ENCODE results near the gene COL25A1.
"Not testable (repeated sequence)": the region's sequence is repeated elsewhere in the genome, so short reads cannot be mapped to it uniquely, and the experiment has no call there.

The COL25A1 gene

DNA sequence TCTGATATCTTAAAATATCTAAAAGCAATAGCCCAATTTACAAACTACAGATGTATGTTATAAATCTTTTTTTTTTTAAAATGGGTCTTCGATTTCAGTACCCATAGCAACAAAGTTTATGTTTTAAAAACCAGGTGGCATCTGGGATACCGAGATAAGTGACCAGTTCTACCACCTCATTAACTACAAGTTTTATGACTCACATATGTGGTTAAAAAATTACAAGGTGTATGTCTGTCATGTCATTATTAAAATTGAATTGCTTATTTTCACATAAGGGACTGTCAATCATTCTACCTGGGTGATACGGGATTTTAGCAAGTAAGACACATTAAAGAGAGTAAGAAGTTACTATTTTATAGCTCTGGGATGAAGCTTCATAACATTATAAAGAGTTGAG lies 347.6 kb downstream of the COL25A1 start:
- DNase-seq (ENCODE audit: low read depth in 2 of 2), result no peak

DNA sequence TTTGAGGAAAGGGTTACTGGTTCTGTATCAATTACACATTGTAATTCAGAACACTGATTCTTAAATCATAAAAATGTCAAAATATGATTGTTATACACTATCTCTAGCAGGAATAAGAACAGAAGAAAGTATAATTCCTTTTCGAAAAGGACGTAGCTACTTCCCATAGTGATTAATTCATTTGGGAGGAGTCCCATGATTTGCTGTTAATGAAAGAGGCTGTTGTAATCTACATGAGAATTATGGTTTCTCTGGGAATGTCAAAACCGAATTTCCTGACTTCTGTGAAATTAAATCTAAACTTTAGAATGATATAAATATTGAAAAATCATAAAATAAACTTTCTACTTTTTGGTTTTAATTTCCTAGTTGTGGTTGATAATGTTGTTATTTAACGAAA lies 348.5 kb downstream of the COL25A1 start:
- DNase-seq (ENCODE audit: low read depth in 2 of 2), result no peak

DNA sequence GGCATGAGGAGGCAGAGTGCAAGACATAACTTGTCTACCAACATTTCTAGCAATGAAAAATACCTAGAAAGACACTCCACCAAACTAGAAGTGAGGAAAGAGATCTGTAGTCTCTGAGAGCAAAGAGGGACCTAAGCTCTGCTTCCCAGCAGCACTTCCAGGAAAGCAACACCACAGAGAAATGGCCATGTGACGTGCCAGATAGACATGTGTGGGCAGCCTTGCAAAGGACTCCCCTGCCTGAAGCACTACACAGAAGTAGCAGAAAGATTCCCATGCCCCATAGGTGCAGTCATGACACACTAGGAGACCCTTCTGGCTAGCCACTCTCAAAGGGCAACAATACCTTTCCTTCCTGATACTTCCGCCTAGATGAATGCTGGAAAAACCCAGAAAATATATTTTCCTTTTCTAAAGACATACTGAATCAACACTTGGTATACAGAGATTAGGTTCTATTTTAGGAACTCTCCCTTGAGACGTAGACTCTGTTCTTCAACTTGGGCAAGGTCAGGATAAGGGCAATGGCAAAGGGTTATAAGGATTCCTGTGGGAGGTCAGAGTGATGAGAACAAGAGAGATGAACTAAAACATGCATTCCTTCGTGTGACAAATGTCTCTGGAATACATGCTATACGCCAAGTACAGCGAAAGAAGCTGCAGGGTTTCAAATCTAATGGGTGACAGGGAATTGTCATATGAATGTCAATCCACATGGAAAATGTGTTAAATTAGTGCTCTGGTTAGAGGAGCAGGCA lies 352.1 kb downstream of the COL25A1 start:
- no peak for DNase-seq (ENCODE audit: low read depth in 2 of 2)

DNA sequence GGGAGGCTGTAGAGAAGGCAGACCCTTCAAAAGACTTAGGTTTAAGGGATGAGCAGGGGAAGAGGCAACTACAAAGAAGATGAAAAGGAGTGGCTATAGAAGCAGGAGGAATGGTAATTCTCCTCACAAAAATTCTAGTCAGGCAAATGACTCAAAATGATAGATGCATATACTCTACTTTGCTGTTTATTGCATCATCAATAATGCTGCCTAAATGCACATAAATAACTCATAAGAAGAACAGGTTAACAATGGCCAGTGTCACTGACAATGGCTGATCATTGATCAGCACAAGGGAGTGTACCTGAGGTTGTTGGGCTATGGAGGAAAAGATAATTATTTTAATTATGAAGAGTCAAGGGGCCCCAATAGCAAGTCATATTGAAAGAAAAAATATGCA lies 354.9 kb downstream of the COL25A1 start:
- DNase-seq (ENCODE audit: low read depth in 2 of 2), result no peak

DNA sequence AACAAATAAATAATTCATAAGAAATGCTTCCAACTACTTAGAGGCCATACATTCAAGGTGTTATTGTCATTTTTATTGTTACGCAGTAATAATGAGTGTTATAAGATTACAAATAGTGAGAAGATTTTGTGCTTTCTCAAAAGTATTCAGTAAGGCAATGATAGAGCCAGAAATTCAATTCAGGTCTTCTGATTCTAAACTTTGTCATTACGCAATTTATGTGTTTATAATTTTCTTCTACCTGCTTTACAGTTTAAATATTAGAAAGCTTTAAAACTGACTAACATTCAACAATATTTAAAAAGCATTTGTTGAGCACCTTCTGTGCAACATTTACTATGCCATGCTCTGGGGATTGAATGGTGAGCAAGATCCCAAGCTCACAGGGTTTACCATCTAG lies 356.2 kb downstream of the COL25A1 start:
- no peak for DNase-seq (ENCODE audit: low read depth in 2 of 2)

DNA sequence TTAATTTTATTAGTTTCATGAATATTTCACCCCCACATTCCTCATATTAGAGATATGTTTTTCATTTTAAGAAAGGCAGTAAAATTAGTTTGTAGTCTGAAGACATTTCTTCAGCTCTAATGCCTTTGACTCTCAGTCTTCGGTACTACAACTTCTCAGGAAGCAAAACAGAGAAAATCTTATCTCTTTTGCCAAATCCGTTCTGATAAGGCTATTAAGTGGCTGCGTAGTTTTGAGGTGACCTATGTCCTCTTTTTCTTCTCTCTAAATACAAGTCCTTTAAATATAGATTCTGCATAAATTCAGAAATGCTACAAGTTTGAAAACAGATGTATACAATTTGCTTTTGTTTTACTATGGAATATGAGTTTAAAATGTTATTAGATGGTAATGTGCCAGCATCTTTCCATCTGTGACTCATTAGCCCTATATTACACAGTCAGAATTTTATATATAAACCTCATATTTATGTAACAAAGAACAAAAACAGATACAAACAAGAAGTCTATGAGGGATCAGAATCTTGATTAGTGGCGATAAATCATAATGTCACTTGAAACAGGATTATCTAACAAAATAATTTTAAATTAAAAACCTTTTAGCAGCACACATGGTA lies 358.4 kb downstream of the COL25A1 start:
- DNase-seq (ENCODE audit: low read depth in 2 of 2), result no peak

DNA sequence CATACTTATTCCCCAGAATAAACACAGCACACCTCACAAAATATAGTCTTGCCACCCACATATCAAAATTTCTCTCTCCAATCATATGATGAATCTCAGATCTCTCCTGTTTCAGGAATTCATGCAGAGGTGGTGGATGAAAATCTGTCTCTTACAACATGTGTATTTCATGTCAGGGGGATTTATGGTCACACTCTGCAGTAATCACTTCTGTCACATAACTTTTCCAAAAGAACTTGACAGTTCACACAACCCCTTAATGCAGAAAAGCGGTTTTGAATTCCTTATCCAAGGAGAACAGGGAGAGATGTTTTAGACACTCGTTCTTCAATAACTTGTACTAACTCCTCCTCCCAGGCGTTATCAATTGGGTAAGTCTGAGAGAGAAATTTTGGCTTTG lies 359.1 kb downstream of the COL25A1 start:
- no peak for DNase-seq (ENCODE audit: low read depth in 2 of 2)

DNA sequence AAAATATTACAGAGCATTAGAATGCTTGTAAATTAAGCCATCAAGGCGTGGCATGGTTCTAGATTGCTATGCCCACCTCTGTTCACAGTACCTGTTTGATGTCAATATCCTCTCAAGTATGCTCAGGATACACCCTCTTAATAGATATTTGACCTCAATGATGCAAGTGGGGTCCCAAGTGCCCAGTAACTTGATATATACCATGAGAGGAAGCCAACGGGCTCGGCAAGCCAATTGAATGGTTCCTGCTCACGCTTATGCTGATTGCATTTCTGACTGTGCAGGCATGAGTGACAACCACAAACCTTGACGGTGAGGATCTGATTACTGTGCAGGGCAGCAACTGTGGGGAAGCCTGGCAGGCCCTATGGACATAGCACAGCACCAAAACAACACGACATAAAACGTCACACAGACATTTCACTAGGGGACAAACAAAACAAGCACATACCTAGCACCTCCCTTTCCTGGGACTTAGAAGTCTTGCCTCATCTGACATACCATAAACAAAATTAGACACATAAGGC lies 360.5 kb downstream of the COL25A1 start:
- DNase-seq (ENCODE audit: low read depth in 2 of 2), result no peak

DNA sequence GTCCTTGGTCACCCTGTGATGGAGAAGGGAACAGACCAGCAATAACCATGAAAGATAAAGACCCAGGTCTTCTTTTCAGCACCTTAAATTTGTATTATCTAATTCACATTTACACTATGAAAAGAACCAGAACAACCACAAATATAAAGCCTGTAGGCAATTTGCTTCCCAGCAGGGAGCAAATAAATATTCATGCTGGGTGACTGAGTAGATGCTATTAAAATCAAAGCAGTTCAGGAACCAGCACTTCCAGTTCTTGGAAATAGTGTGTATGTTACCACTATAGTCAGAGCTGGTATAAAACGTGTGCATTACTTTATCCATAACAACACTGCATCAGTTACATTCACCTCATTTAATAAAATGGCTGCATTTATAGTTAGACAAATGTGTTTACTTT lies 361.8 kb downstream of the COL25A1 start:
- no peak for DNase-seq (ENCODE audit: low read depth in 2 of 2)

DNA sequence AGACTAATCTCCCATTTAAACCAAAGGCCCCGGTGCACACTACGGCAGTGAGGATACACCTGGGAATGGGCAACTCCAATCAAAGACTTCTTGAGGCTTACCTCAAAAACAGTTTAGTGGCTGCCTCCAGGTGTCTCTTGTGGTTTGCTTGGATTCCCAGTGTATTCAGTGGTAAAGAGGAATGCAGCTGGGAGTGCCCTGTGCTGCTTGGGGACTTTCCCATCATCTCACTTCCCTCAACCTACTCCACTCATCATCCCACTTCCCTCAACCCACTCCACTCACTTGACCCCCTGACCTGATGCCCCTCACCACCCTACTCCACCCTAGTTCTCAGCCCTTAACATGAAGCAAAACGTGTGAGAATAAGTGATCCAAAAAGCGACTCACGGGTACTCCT lies 362.3 kb downstream of the COL25A1 start:
- no peak for DNase-seq (ENCODE audit: low read depth in 2 of 2)

DNA sequence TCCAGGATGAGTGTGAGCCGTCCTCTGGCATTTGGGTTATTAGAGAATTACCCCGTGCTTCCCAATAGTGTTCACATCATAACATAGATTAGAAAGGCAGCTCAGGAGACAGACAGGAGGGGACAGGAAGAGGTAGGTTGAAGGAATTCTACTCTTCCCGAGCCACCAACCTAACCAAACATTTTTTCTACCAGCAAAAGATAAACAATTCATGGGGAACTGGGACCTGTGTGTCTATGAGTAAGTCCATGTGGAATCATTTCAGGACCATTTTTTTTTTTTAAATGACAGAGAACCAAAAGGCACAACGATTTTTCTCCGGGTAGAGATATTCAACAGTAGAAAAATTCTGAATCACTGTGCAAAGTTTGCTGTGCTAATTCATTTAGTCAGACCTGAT lies 365.4 kb downstream of the COL25A1 start:
- DNase-seq (ENCODE audit: low read depth in 2 of 2), result no peak

DNA sequence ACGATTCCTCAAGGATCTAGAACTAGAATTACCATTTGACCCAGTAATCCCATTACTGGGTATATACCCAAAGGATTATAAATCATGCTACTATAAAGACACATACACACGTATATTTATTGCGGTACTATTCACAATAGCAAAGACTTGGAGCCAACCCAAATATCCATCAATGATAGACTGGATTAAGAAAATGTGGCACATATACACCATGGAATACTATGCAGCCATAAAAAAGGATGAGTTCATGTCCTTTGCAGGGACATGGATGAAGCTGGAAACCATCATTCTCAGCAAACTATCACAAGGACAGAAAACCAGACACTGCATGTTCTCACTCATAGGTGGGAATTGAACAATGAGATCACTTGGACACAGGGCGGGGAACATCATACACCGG lies 368.5 kb downstream of the COL25A1 start:
- DNase-seq (ENCODE audit: low read depth in 2 of 2), result not testable (repeated sequence)

DNA sequence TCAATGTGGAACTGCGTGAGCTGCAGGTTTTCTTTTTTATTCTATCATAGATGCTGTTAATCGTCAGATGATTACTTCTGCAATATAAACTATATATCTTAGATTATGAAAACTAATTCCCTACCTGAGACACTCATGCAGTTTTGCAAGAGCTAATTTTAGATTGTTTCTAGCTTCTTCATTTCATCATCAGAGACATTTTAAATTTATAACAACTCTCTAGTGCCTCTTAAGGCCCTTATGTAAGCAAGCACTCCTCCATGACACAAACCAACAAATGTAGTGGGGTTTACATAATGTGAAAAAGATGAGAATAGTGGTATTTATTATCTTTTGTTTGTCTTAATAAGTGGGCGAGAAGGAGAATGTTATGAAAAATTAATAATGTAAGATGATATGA lies 369.4 kb downstream of the COL25A1 start:
- DNase-seq (ENCODE audit: low read depth in 2 of 2), result no peak

DNA sequence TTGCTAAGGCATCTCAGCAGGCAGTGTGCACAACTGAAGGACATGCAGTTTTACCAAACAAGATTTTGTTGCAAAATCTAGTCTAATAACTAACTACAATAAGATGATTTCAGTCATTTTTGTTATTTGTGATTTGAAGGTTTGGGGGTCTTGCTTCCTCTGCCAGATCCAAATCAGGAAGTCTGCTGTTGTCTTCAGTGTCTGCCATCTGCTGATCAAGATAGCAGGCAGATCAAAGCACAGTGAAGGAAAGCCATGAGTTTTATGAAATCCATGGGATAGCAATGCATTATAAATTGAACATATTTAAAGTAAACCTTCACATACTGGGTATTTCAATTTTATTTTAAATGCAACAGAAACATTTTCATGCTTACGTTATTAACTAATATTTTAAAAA lies 370.5 kb downstream of the COL25A1 start:
- DNase-seq (ENCODE audit: low read depth in 2 of 2), result no peak

DNA sequence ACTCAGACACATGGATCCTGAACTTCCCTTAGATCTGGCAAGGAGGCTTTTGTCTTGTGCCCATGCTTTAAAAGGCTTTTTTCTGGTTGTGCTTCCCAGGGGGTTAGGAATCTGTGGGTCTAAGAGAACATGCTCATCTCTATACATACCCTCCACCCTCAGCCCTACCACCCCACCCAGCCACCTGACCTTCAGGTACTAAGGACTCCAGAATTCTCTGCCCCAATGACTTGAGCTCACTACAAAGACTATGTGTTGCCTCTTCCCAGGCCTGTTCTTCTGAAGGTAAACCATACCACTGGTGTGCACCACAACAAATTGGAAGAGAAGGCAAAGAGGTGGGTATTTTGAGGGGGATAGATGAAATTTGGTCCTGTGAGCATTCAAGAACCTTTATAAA lies 372.3 kb downstream of the COL25A1 start:
- DNase-seq (ENCODE audit: low read depth in 2 of 2), result no peak

DNA sequence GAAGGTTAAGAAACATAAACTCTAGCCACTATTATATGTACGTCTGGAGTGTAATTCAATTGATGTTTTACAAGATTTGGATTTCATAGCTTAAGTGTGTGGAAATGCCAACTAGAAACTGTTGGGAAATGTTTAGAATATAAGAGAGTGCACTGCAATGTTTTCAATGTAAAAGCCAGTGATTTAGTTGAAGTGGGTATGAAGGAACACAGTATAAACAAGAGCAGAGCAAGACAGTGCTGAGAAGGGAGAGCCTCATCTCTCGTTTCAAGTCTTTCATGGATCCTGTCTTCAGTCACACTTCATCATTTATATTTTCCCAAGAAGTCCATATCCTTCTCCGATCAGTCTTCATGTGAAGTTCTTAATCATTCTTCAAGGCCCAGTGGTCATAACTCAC lies 375.7 kb downstream of the COL25A1 start:
- no peak for DNase-seq (ENCODE audit: low read depth in 2 of 2)

DNA sequence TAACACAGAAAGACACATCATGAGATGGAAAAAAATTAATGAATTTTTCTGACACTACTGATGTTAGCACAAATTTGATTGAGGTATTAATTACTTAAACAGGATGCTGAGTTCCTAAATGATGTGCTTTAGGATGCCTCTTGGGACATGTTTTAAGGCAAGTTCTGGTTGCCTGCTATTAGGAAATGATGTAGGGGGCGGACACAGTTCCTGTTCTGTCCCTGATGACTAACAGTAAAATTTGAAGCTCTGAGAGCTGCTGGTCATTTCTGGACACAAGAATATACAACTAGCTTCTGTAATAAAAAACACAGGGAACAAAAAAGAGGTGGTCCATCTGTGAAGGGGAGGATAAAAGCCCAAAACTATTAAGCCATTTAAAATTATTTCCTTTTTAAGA lies 376.4 kb downstream of the COL25A1 start:
- DNase-seq (ENCODE audit: low read depth in 2 of 2), result no peak

DNA sequence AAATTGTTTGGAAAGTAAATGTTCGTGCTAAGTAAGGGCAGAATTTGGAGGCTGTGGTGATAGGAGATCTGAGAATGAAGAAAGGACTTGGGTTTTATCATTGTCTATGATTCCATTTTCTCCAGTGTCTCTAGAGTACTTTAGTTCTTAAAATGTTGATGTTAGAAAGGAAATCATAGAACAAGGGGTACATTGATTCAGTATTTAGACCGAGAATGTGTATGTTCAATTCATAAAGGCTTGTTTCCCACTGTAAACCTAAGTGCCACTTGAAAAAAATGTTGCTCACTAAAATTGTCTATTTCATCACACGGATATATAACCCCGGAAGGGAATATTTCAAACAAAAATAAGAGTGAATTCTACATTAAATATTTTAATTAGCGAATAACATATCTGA lies 380.3 kb downstream of the COL25A1 start:
- DNase-seq (ENCODE audit: low read depth in 2 of 2), result no peak

DNA sequence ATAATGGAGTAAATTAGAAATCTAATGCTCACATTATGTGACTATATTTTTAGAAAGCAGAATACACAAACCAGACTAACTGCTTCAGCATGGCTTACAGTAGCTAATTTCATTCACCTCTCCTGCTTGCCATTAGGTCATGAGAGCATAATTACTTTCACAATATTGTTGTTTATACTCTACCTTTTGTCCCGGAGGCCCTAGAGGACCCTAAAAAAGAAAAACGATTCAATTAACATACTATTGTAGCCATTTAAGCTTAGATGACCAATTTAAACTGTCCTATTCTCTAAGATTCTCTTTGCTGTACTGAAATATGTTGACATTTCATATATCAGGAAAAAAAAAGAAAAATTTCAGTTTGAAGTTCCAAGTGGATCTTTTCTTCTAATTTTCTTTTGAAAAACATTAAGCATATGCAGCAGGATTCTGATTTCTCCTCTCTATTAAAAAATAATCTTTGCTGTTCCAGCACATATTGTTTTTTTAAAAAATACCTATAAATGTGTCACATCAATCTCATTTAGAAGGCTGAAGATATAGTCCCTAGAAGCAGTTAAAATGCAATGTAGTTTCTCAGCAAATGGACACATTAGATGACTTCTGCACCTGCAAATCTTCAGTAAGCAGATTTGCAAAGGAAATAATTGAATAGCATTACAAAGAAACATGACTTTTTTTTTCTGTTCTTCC lies 381.9 kb downstream of the COL25A1 start:
- no peak for DNase-seq (ENCODE audit: low read depth in 2 of 2)

DNA sequence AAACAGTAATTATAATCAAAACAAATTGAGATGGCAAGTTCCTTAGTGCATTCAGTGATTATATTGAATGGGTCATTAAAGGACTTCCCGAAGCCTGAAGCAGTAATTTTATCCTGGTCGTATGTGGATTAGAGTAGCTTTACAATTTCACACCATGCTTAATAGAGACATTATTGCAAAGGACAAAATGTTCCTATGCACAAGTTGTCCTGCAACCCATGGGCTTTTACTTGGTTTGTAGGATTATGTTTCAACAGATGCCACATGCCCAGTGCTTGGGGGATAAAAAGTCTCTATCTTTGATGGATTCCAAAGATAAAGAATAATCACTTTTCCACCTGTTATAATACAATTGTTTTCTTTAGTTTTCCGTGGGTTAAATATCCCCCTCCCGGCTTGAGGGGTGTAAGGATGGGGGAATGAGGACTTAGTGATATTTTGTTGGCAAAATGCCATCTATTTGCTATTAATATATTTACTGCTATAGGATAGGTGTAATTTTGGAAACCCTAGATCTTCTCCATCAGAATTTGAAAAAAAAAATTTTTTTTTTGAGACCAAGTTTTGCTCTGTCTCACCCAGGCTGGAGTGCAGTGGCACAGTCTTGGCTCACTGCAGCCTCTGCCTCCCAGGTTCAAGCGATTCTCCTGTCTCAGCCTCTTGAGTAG lies 383.1 kb downstream of the COL25A1 start:
- no peak for DNase-seq (ENCODE audit: low read depth in 2 of 2)

DNA sequence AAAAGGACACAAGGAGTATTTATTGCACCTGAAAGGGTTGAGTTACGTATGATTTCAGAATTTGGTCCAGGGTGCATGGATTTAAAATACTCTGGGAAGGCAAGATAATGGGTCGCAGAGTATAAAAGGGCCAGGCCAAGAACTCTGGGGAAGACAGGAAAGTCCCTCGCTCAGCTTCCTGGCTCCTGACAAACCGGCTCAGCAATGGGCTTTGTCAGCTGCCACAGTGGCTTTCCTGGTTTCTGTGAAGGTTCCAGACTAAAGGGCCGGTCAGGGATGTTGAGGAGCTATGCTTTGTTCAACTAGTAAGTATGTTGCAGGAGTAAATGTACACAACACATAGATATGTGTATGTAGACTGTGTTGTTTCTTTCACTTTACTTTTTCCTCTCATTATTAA lies 385.2 kb downstream of the COL25A1 start:
- DNase-seq (ENCODE audit: low read depth in 2 of 2), result no peak

DNA sequence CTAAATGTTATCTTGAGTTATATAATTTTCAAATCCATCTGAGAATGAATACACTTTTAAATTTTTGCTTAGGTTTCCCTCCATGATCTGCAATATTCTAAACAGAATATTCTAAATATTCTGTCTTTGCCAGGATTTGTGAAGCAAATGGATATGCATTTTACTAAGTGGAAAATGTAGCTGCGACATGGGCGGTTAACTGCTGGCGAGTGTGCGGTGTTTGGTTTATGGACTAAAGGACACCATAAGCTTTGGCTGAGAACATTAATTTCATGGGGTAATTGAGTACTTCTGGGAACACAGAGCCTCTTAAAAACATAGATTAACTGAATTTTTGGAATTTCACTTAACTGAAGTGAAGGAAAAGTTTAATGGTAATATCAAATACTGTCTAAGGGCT lies 385.8 kb downstream of the COL25A1 start:
- DNase-seq (ENCODE audit: low read depth in 2 of 2), result no peak
